Keratinocyte (primary cell): ENCODE data around the gene FZR1. TPM values are rescaled to one million over a fixed set of nuclear protein-coding genes. Genes with fewer than 3 reads are reported as not detected.

Experiments used
- DNase-seq: peaks from one replicate; pipeline ENCODE4 v3.0.0-alpha.2; 2011; ENCODE audit warnings: low read depth, missing footprints, low spot score
- FAIRE-seq: peaks from 2 replicates; lab custom pipeline; 2011; peaks lifted over from hg19 to GRCh38; lab: Jason Lieb, UNC
- H2AFZ ChIP-seq: 2 replicates; pipeline ENCODE4 v1.6.0; 2012; ENCODE audit warnings: low read length, control low read depth, inconsistent platforms; ENCODE audit not compliant: control insufficient read depth
- H3K27ac ChIP-seq: 2 replicates; pipeline ENCODE4 v1.5.1; 2011; ENCODE audit warnings: low read length; ENCODE audit not compliant: control insufficient read depth, insufficient read depth
- H3K27me3 ChIP-seq: 3 replicates; pipeline ENCODE4 v1.6.0; 2011; ENCODE audit warnings: low read length; ENCODE audit not compliant: control insufficient read depth, insufficient read depth; ENCODE audit errors: extremely low read depth
- H3K36me3 ChIP-seq, 2 experiments: 2 replicates in 1 of 2; 3 replicates in 1 of 2; pipeline ENCODE4 v1.5.1; 2011; ENCODE audit warnings: low read length in 2 of 2, mild to moderate bottlenecking in 1 of 2; ENCODE audit not compliant: control insufficient read depth in 2 of 2, insufficient read depth in 2 of 2; ENCODE audit errors: extremely low read depth in 1 of 2
- H3K4me1 ChIP-seq: 3 replicates; pipeline ENCODE4 v1.5.1; 2011; ENCODE audit warnings: low read length; ENCODE audit not compliant: control insufficient read depth, insufficient read depth; ENCODE audit errors: extremely low read depth
- H3K4me2 ChIP-seq: 3 replicates; pipeline ENCODE4 v1.6.0; 2011; ENCODE audit warnings: low read depth, low read length; ENCODE audit not compliant: control insufficient read depth, insufficient read depth; ENCODE audit errors: extremely low read depth
- H3K4me3 ChIP-seq, 3 experiments: fragments of 200-600 bp in 1 of 3; sonication (generic) in 1 of 3; 2 replicates in 2 of 3; 3 replicates in 1 of 3; pipeline ENCODE4 v1.5.1; 2011 to 2016; ENCODE audit warnings: low read length in 3 of 3, mild to moderate bottlenecking in 3 of 3, control low read depth in 2 of 3, inconsistent platforms in 1 of 3, low read depth in 1 of 3, mixed read lengths in 1 of 3, mixed run types in 1 of 3, moderate library complexity in 1 of 3; ENCODE audit not compliant: control insufficient read depth in 2 of 3, insufficient read depth in 2 of 3; ENCODE audit errors: extremely low read depth in 1 of 3
- H3K79me2 ChIP-seq: 2 replicates; pipeline ENCODE4 v1.6.0; 2012; ENCODE audit warnings: low read length; ENCODE audit not compliant: control insufficient read depth, insufficient read depth
- H3K9ac ChIP-seq: 3 replicates; pipeline ENCODE4 v1.6.0; 2011; ENCODE audit warnings: low read length; ENCODE audit not compliant: control insufficient read depth, insufficient read depth; ENCODE audit errors: extremely low read depth
- H3K9me1 ChIP-seq: 3 replicates; pipeline ENCODE4 v1.6.0; 2011; ENCODE audit warnings: low read length; ENCODE audit not compliant: control insufficient read depth, insufficient read depth; ENCODE audit errors: extremely low read depth
- H3K9me3 ChIP-seq: 2 replicates; pipeline ENCODE4 v1.5.1; 2012; ENCODE audit warnings: low read depth, low read length; ENCODE audit not compliant: control insufficient read depth
- H4K20me1 ChIP-seq: 3 replicates; pipeline ENCODE4 v1.6.0; 2011; ENCODE audit warnings: low read length; ENCODE audit not compliant: control insufficient read depth, insufficient read depth; ENCODE audit errors: extremely low read depth
- CTCF ChIP-seq, 3 experiments: IDR thresholded peaks in 1 of 3; conservative IDR thresholded peaks in 1 of 3; optimal IDR thresholded peaks in 1 of 3; 2 replicates in 2 of 3; 3 replicates in 1 of 3; pipeline versions ENCODE3 to v1.5.1; 2011; ENCODE audit warnings: low read length in 3 of 3, mild to moderate bottlenecking in 3 of 3, moderate library complexity in 2 of 3, control low read depth in 1 of 3, inconsistent platforms in 1 of 3; ENCODE audit not compliant: insufficient read depth in 2 of 3; ENCODE audit errors: extremely low read depth in 1 of 3
- EZH2 ChIP-seq: IDR thresholded peaks from one replicate; pipeline ENCODE4 v1.6.1; 2012; ENCODE audit warnings: inconsistent platforms, mild to moderate bottlenecking, low read length, moderate library complexity
- dilution Hi-C: fragments of 300-500 bp; cut with MboI; formaldehyde crosslinking; loops from one replicate; pipeline ENCODE4 v1.7.0; 2020; ENCODE audit warnings: low sequenced_read_pairs; ENCODE audit not compliant: extremely low pct_ligation_motif_present
- polyA plus RNA-seq, 5 experiments: library from polyadenylated mRNA; depleted of rRNA in 3 of 5; stranded (reverse) in 3 of 5; stranded (forward) in 1 of 5; unstranded in 1 of 5; fragments of >200 nt; gene quantifications; 1 replicate in 1 of 5; 2 replicates in 3 of 5; 3 replicates in 1 of 5; pipeline versions ENCODE4 v1.2.1 to v1.2.3, GENCODE V29; 2011 to 2012; ENCODE audit warnings: missing spikeins in 2 of 5, low read depth in 1 of 5, low replicate concordance in 1 of 5

FZR1 gene
- polyA plus RNA-seq, 1 donor (not counting 4 experiments of a cell fraction or from before 2014, with no cell fraction given) = 23.3 TPM

DNA sequence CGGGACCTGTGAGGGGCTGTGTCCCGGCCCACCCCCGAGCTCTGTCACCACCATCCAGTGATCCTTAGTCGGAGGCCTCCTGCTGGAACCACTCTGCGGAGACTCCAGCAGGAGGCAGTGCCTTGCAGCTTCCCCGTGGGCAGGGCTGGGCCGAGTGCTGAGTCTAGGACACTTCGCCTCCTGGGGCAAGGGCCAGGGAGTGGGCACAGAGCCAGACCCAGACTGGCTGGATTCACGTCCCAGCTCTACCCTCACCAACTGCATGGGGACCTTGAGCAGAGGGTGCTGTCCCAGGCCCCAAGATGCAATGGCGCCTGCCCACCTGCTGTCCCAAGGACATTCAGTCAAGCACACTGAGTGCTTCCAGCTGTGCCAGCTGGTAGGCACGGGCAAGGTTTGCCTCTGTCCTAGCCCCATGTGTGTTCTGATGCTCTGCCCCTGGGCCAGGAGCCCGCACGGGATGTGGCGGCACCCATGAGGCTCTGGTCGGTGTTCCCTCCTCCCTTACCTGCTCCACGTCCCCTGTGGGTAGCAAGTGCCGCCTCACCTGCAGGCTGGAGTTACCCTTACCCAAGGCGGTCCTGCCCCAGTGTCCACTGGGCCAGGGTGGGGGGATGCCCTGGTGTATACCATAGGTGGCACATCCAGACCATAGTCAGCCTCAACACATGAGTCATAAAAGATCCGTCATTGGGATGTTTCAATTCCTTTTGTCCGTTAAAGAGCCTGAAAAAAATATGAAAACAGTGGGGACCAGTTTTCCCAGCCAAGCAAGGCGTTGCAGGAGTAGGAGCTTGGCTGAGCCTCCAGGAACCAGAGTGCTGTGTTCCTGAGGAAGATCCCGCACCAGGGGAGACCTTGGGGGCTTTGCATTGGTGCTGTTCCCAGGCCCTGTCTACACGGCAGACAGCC is 7.4 kb downstream of the FZR1 start:
- H3K9ac ChIP-seq = no peak overlapping the region
- peaks cover 11% of the 10 kb centered on the region for H3K9me1 ChIP-seq
- no peaks in the 10 kb centered on the region for H3K9me3 ChIP-seq
- peaks cover 44% of the 10 kb centered on the region for H4K20me1 ChIP-seq
- no peaks in the 10 kb centered on the region for H3K27me3 ChIP-seq
- H3K27ac ChIP-seq = no peak overlapping the region
- FAIRE-seq = no peak
- peaks cover 92% of the 10 kb centered on the region for H3K79me2 ChIP-seq
- peaks cover 15% of the 10 kb centered on the region for H3K4me1 ChIP-seq
- H3K36me3 ChIP-seq = peaks cover 20 to 22% of the 10 kb centered on the region in 2 experiments
- no peak overlapping the region for H3K4me3 ChIP-seq
- no peak overlapping the region for H3K4me2 ChIP-seq
- dilution Hi-C loops = no loop called here
- H2AFZ ChIP-seq = no peak overlapping the region
- TF ChIP-seq CTCF (optimal IDR thresholded peaks at IDR 0.05 in 1 of 3, IDR thresholded peaks at IDR 0.05 in 1 of 3, conservative IDR thresholded peaks at IDR 0.05 in 1 of 3; ENCODE audit: extremely low read depth in 1 of 3, insufficient read depth in 2 of 3, low read length in 3 of 3) (no peak), EZH2 (no peak)
- no peak for DNase-seq

GRCh38 chr19:3514930-3515329 is 8.8 kb downstream of the FZR1 start:
- Histone ChIP-seq H3K27me3 (no peaks in the 10 kb centered on the region), H3K9ac (no peak overlapping the region), H2AFZ (no peak overlapping the region), H4K20me1 (peaks cover 53% of the 10 kb centered on the region), H3K4me1 (peaks cover 1% of the 10 kb centered on the region), H3K27ac (no peak overlapping the region), H3K4me2 (no peak overlapping the region), H3K9me3 (no peaks in the 10 kb centered on the region), H3K4me3 (no peak overlapping the region), H3K79me2 (peaks cover 93% of the 10 kb centered on the region), H3K9me1 (peaks cover 5% of the 10 kb centered on the region), H3K36me3 (peaks cover 20 to 26% of the 10 kb centered on the region in 2 experiments)
- TF ChIP-seq EZH2 = no peak
- TF ChIP-seq CTCF (optimal IDR thresholded peaks at IDR 0.05 in 1 of 3, IDR thresholded peaks at IDR 0.05 in 1 of 3, conservative IDR thresholded peaks at IDR 0.05 in 1 of 3; ENCODE audit: extremely low read depth in 1 of 3, insufficient read depth in 2 of 3, low read length in 3 of 3) = no peak
- dilution Hi-C loops = no loop called here
- DNase-seq = no peak
- FAIRE-seq = no peak
